Uterus (tissue), 2 donors: ENCODE measurements around the gene CADM3.

Experiments used
- POLR2A ChIP-seq, 2 donors: fragments of 450-650 bp; IDR thresholded peaks; one replicate each; pipeline ENCODE4 v1.6.1; 2016; ENCODE audit warnings: antibody characterized with exemption in 2 of 2, mild to moderate bottlenecking in 1 of 2, moderate library complexity in 1 of 2
- TF ChIP-seq, protein P1 (sequence below), 4 experiments: fragments of 200-600 bp in 2 of 4; fragments of 450-650 bp in 2 of 4; sonication (generic) in 2 of 4; IDR thresholded peaks; one replicate each; pipeline ENCODE4 v1.5.1; 2016 to 2019; ENCODE audit warnings: antibody characterized with exemption in 4 of 4, mild to moderate bottlenecking in 2 of 4, moderate library complexity in 1 of 4

DNA sequence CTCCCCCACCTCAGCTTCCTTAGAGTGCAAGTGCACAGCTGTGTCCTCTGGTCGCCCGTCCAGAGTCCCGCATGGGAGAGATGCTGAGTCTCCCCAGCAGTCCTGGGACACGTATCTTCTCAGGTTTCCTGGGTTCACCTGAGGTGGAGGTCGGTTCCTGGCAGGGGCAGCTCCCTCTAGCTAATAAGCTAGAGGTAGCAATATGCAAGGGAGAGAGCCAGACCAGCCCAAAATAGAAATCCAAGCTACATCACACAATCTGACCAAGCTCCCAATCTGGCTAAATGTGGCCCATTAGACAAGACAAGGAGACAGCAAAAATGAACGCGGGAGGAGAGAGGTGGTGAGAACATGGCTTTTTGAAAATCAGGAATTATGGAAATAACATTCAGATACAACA is 30.9 kb upstream of the CADM3 start:
- TF ChIP-seq, protein P1, sequence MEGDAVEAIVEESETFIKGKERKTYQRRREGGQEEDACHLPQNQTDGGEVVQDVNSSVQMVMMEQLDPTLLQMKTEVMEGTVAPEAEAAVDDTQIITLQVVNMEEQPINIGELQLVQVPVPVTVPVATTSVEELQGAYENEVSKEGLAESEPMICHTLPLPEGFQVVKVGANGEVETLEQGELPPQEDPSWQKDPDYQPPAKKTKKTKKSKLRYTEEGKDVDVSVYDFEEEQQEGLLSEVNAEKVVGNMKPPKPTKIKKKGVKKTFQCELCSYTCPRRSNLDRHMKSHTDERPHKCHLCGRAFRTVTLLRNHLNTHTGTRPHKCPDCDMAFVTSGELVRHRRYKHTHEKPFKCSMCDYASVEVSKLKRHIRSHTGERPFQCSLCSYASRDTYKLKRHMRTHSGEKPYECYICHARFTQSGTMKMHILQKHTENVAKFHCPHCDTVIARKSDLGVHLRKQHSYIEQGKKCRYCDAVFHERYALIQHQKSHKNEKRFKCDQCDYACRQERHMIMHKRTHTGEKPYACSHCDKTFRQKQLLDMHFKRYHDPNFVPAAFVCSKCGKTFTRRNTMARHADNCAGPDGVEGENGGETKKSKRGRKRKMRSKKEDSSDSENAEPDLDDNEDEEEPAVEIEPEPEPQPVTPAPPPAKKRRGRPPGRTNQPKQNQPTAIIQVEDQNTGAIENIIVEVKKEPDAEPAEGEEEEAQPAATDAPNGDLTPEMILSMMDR (IDR thresholded peaks at IDR 0.05), result no peak
- TF ChIP-seq POLR2A (IDR thresholded peaks at IDR 0.05), result no peak
